Sigmoid colon (tissue), 7 donors: ENCODE measurements around the gene NKIRAS2. TPM values are rescaled to one million over a fixed set of nuclear protein-coding genes. Genes with fewer than 3 reads are reported as not detected.

ENCODE experiments used
- DNase-seq: peaks from one replicate; pipeline ENCODE4 v3.0.0-alpha.2; 2019
- H3K27ac ChIP-seq, 4 donors: fragments of 200-600 bp; sonication (generic); one replicate each; pipeline ENCODE4 v1.5.1; 2016 to 2019; ENCODE audit warnings: mild to moderate bottlenecking in 1 of 4
- H3K27me3 ChIP-seq, 3 donors: fragments of 200-600 bp; sonication (generic); one replicate each; pipeline ENCODE4 v1.5.1; 2019; ENCODE audit warnings: mild to moderate bottlenecking in 1 of 3
- H3K36me3 ChIP-seq, 4 donors: fragments of 200-600 bp; sonication (generic); one replicate each; pipeline ENCODE4 v1.5.1; 2016 to 2019
- H3K4me1 ChIP-seq, 4 donors: fragments of 200-600 bp; sonication (generic); one replicate each; pipeline ENCODE4 v1.5.1; 2017 to 2019
- H3K4me3 ChIP-seq, 4 donors: fragments of 200-600 bp; sonication (generic); one replicate each; pipeline ENCODE4 v1.5.1; 2017 to 2019; ENCODE audit warnings: mild to moderate bottlenecking in 2 of 4, moderate library complexity in 1 of 4
- H3K9me3 ChIP-seq, 4 donors: fragments of 200-600 bp in 3 of 4; sonication (generic) in 3 of 4; one replicate each; pipeline versions ENCODE4 v1.5.1 to v1.6.1; 2013 to 2019
- CTCF ChIP-seq, 4 experiments: fragments of 450-650 bp in 3 of 4; fragments of 200-600 bp in 1 of 4; IDR thresholded peaks; one replicate each; pipeline ENCODE4 v1.5.1; 2016 to 2019; ENCODE audit warnings: antibody characterized with exemption in 4 of 4, mild to moderate bottlenecking in 3 of 4, moderate library complexity in 2 of 4
- EP300 ChIP-seq, 4 donors: sonication (generic); formaldehyde crosslinking; IDR thresholded peaks; one replicate each; pipeline ENCODE4 v1.6.1; 2017; ENCODE audit warnings: antibody characterized with exemption in 4 of 4
- POLR2A ChIP-seq, 2 donors: fragments of 450-650 bp; IDR thresholded peaks; one replicate each; pipeline ENCODE4 v1.6.1; 2016; ENCODE audit warnings: antibody characterized with exemption in 2 of 2, mild to moderate bottlenecking in 2 of 2, moderate library complexity in 2 of 2
- POLR2AphosphoS5 ChIP-seq, 4 donors: sonication (generic); formaldehyde crosslinking; IDR thresholded peaks; one replicate each; pipeline ENCODE4 v1.6.1; 2017; ENCODE audit warnings: antibody characterized with exemption in 4 of 4
- WGBS, 2 donors: extraction: QIAGEN DNeasy Blood & Tissue Kit; methylation state at CpG; one replicate each; pipeline ENCODE4 v1.1.7; 2013; 5-methylcytosine and 5-hydroxymethylcytosine counted together
- intact Hi-C: fragments of 100-400 bp; cut with DNase I; formaldehyde crosslinking; loops from one replicate; pipeline ENCODE4 v1.15.1; 2023
- polyA plus RNA-seq, 3 donors: library from polyadenylated mRNA; stranded (reverse); fragments of 200-250 nt; gene quantifications; one replicate each; pipeline ENCODE4 v1.2.3, GENCODE V29; 2013
- total RNA-seq, 4 donors: library from RNA; depleted of rRNA; stranded (reverse); fragments of >200 nt; gene quantifications; one replicate each; pipeline ENCODE4 v1.1.0, GENCODE V29; 2016
- donor health status: healthy with polysubstance abuse.
- donor health status: Bipolar disorder and iron deficiency.
- donor health status: healthy.

NKIRAS2 gene
- total and polyA plus RNA-seq, 7 donors = 28.5 to 35.4 (median 32.6) TPM

GRCh38 chr17:42056635-42057034, 36.7 kb downstream of the NKIRAS2 start:
- TF ChIP-seq CTCF (IDR thresholded peaks at IDR 0.05) (no peak), POLR2AphosphoS5 (IDR thresholded peaks at IDR 0.05) (no peak), EP300 (IDR thresholded peaks at IDR 0.05) (no peak), POLR2A (IDR thresholded peaks at IDR 0.05) (no peak)
- DNase-seq = no peak
- 71 to 77% methylated on average over 3 of the region's 3 CpGs for WGBS, 2 donors
- Histone ChIP-seq H3K9me3 (no peaks in the 10 kb centered on the region), H3K27ac (no peak overlapping the region), H3K36me3 (no peaks in the 10 kb centered on the region), H3K4me1 (no peaks in the 10 kb centered on the region), H3K27me3 (peaks cover 0 to 54% (median 14%) of the 10 kb centered on the region in 3 donors), H3K4me3 (no peak overlapping the region)
- intact Hi-C loops = no loop called here

GRCh38 chr17:42058063-42058462, 38.2 kb downstream of the NKIRAS2 start:
- Histone ChIP-seq H3K36me3 (no peaks in the 10 kb centered on the region), H3K27me3 (peaks cover 0 to 41% (median 8%) of the 10 kb centered on the region in 3 donors), H3K4me3 (no peak overlapping the region), H3K27ac (no peak overlapping the region), H3K4me1 (no peaks in the 10 kb centered on the region), H3K9me3 (no peaks in the 10 kb centered on the region)
- WGBS, 2 donors = 78 to 81% methylated on average over 7 of the region's 7 CpGs
- TF ChIP-seq CTCF (IDR thresholded peaks at IDR 0.05) (no peak), EP300 (IDR thresholded peaks at IDR 0.05) (no peak), POLR2A (IDR thresholded peaks at IDR 0.05) (no peak), POLR2AphosphoS5 (IDR thresholded peaks at IDR 0.05) (no peak)
- no peak for DNase-seq
- intact Hi-C loops = no loop called here

- 57 to 62% methylated on average over 4 of the region's 4 CpGs for WGBS, 2 donors
- TF ChIP-seq CTCF (IDR thresholded peaks at IDR 0.05) = no peak
- TF ChIP-seq EP300 (IDR thresholded peaks at IDR 0.05) = no peak
- TF ChIP-seq POLR2A (IDR thresholded peaks at IDR 0.05) = no peak
- no peak for TF ChIP-seq POLR2AphosphoS5 (IDR thresholded peaks at IDR 0.05)
- H3K9me3 ChIP-seq = no peaks in the 10 kb centered on the region
- no peaks in the 10 kb centered on the region for H3K4me1 ChIP-seq
- no peaks in the 10 kb centered on the region for H3K36me3 ChIP-seq
- no peak overlapping the region for H3K27ac ChIP-seq
- peaks cover 0 to 24% (median 0%) of the 10 kb centered on the region in 3 donors for H3K27me3 ChIP-seq
- no peak overlapping the region for H3K4me3 ChIP-seq
- intact Hi-C loops = no loop called here
- no peak for DNase-seq
These were observed 39.9 kb downstream of the NKIRAS2 start for GRCh38 chr17:42059815-42060214.

- intact Hi-C loops = no loop called here
- no peak overlapping the region for H3K4me3 ChIP-seq
- WGBS, 2 donors = 39 to 71% methylated on average over 4 of the region's 4 CpGs
These were observed 40.3 kb downstream of the NKIRAS2 start for GRCh38 chr17:42060231-42060630.

More at GRCh38 chr17:42060231-42060630, 40.3 kb downstream of the NKIRAS2 start:
- Histone ChIP-seq H3K27me3 (peaks cover 0 to 20% (median 0%) of the 10 kb centered on the region in 3 donors), H3K9me3 (no peaks in the 10 kb centered on the region), H3K36me3 (no peaks in the 10 kb centered on the region), H3K4me1 (no peaks in the 10 kb centered on the region), H3K27ac (no peak overlapping the region)
- TF ChIP-seq CTCF (IDR thresholded peaks at IDR 0.05) (no peak), POLR2A (IDR thresholded peaks at IDR 0.05) (no peak), EP300 (IDR thresholded peaks at IDR 0.05) (no peak), POLR2AphosphoS5 (IDR thresholded peaks at IDR 0.05) (no peak)
- DNase-seq = no peak
